Liver (tissue), 9 donors: ENCODE results near the gene LSAMP. TPM values are rescaled to one million over a fixed set of nuclear protein-coding genes. Genes with fewer than 3 reads are reported as not detected.
A peak's percentile ranks its signal among the peaks of the same experiment; 100 is the strongest.

Experiments
- DNase-seq: peaks from one replicate; pipeline ENCODE4 v3.0.0-alpha.2; 2017; ENCODE audit warnings: low spot score
- H3K27ac ChIP-seq, 2 donors: one replicate each; pipeline ENCODE4 v1.7.0; 2013; ENCODE audit warnings: inconsistent platforms in 2 of 2, low read length in 2 of 2, control low read depth in 1 of 2, low read depth in 1 of 2, mild to moderate bottlenecking in 1 of 2
- H3K27me3 ChIP-seq, 4 donors: one replicate each; pipeline versions ENCODE4 v1.6.1 to v1.7.0; 2013; ENCODE audit warnings: low read length in 3 of 4, inconsistent platforms in 1 of 4, mild to moderate bottlenecking in 1 of 4, moderate library complexity in 1 of 4; ENCODE audit not compliant: control insufficient read depth in 4 of 4, insufficient read depth in 4 of 4
- H3K36me3 ChIP-seq, 4 donors: one replicate each; pipeline versions ENCODE4 v1.6.1 to v1.7.0; 2013; ENCODE audit warnings: low read length in 3 of 4, mild to moderate bottlenecking in 3 of 4, low read depth in 1 of 4, moderate library complexity in 1 of 4; ENCODE audit not compliant: control insufficient read depth in 4 of 4, insufficient read depth in 3 of 4
- H3K4me1 ChIP-seq, 4 donors: one replicate each; pipeline versions ENCODE4 v1.6.1 to v1.7.0; 2013; ENCODE audit warnings: low read length in 3 of 4, mild to moderate bottlenecking in 3 of 4, moderate library complexity in 1 of 4; ENCODE audit not compliant: control insufficient read depth in 4 of 4, insufficient read depth in 4 of 4
- H3K4me3 ChIP-seq, 3 donors: one replicate each; pipeline versions ENCODE4 v1.6.1 to v1.7.0; 2013; ENCODE audit warnings: low read length in 3 of 3, control low read depth in 1 of 3, low read depth in 1 of 3, mild to moderate bottlenecking in 1 of 3
- H3K9ac ChIP-seq, 2 donors: one replicate each; pipeline ENCODE4 v1.7.0; 2013; ENCODE audit warnings: low read length in 2 of 2, mild to moderate bottlenecking in 2 of 2, moderate library complexity in 2 of 2, control low read depth in 1 of 2, low read depth in 1 of 2
- H3K9me3 ChIP-seq, 4 donors: one replicate each; pipeline versions ENCODE4 v1.6.1 to v1.7.0; 2013; ENCODE audit warnings: low read length in 3 of 4; ENCODE audit not compliant: control insufficient read depth in 4 of 4
- EGR1 ChIP-seq, 2 donors: IDR thresholded peaks; 2 replicates each; pipeline ENCODE4 v1.6.1; 2016 to 2018; ENCODE audit warnings: antibody characterized with exemption in 2 of 2, low read depth in 2 of 2
- FOXA1 ChIP-seq: IDR thresholded peaks from 2 replicates; pipeline ENCODE4 v1.6.1; 2016; ENCODE audit warnings: antibody characterized with exemption
- FOXA2 ChIP-seq: IDR thresholded peaks from 2 replicates; pipeline ENCODE4 v1.6.1; 2016; ENCODE audit warnings: antibody characterized with exemption
- GABPA ChIP-seq, 2 donors: IDR thresholded peaks in 1 of 2; conservative IDR thresholded peaks in 1 of 2; 2 replicates each; pipeline ENCODE4 v1.6.1; 2016; ENCODE audit warnings: antibody characterized with exemption in 2 of 2, mild to moderate bottlenecking in 1 of 2, moderate library complexity in 1 of 2
- HNF4A ChIP-seq, 2 donors: conservative IDR thresholded peaks; 2 replicates each; pipeline ENCODE4 v1.6.1; 2016; ENCODE audit warnings: antibody characterized with exemption in 2 of 2, mild to moderate bottlenecking in 2 of 2
- HNF4G ChIP-seq: IDR thresholded peaks from 2 replicates; pipeline ENCODE4 v1.6.1; 2016; ENCODE audit warnings: antibody characterized with exemption
- MAX ChIP-seq: IDR thresholded peaks from 2 replicates; pipeline ENCODE4 v1.6.1; 2016; ENCODE audit warnings: antibody characterized with exemption
- NR2F2 ChIP-seq: IDR thresholded peaks from 2 replicates; pipeline ENCODE4 v1.6.1; 2016; ENCODE audit warnings: antibody characterized with exemption
- RAD21 ChIP-seq, 2 donors: IDR thresholded peaks; 2 replicates each; pipeline ENCODE4 v1.6.1; 2016; ENCODE audit warnings: antibody characterized with exemption in 2 of 2, mild to moderate bottlenecking in 2 of 2
- RXRA ChIP-seq, 2 donors: IDR thresholded peaks; 2 replicates each; pipeline ENCODE4 v1.6.1; 2017 to 2018; ENCODE audit warnings: antibody characterized with exemption in 2 of 2, mild to moderate bottlenecking in 1 of 2
- SP1 ChIP-seq: IDR thresholded peaks from 2 replicates; pipeline ENCODE4 v1.6.1; 2018; ENCODE audit warnings: antibody characterized with exemption, mild to moderate bottlenecking
- TAF1 ChIP-seq: conservative IDR thresholded peaks from 2 replicates; pipeline ENCODE4 v1.6.1; 2016; ENCODE audit warnings: antibody characterized with exemption, mild to moderate bottlenecking
- YY1 ChIP-seq: IDR thresholded peaks from 2 replicates; pipeline ENCODE4 v1.6.1; 2016; ENCODE audit warnings: antibody characterized with exemption, mild to moderate bottlenecking
- ZBTB33 ChIP-seq: IDR thresholded peaks from 2 replicates; pipeline ENCODE4 v1.6.1; 2016; ENCODE audit warnings: antibody characterized with exemption
- WGBS: extraction: QIAGEN DNeasy Blood & Tissue Kit; methylation state at CpG from one replicate; pipeline ENCODE4 v1.1.7; 2013; 5-methylcytosine and 5-hydroxymethylcytosine counted together
- polyA plus RNA-seq, 2 donors: library from polyadenylated mRNA; stranded (reverse) in 1 of 2; unstranded in 1 of 2; fragments of 200-250 nt in 1 of 2; fragments of >200 nt in 1 of 2; fragmentation: Nextera tagmentation in 1 of 2; extraction: Ambion mirVana in 1 of 2; gene quantifications; one replicate each; pipeline versions ENCODE4 v1.2.1 to v1.2.3, GENCODE V29; 2013 to 2015
- total RNA-seq, 2 donors: library from RNA; depleted of rRNA; stranded (reverse); fragments of >200 nt; gene quantifications; one replicate each; pipeline ENCODE4 v1.2.3, GENCODE V29; 2014
- TF ChIP-seq, protein P1 (sequence below): fragments of 150-350 bp; IDR thresholded peaks from 2 replicates; pipeline ENCODE4 v1.5.1; 2017; ENCODE audit warnings: improper control_type of control experiment, low read depth, low read length; ENCODE audit not compliant: missing input control
- donor health status: healthy.
- donor health status: healthy.
- donor health status: healthy.
- donor health status: healthy.
- donor health status: healthy.

Gene LSAMP
- total and polyA plus RNA-seq, 4 donors = 0.01 to 0.17 (median 0.06) TPM

DNA sequence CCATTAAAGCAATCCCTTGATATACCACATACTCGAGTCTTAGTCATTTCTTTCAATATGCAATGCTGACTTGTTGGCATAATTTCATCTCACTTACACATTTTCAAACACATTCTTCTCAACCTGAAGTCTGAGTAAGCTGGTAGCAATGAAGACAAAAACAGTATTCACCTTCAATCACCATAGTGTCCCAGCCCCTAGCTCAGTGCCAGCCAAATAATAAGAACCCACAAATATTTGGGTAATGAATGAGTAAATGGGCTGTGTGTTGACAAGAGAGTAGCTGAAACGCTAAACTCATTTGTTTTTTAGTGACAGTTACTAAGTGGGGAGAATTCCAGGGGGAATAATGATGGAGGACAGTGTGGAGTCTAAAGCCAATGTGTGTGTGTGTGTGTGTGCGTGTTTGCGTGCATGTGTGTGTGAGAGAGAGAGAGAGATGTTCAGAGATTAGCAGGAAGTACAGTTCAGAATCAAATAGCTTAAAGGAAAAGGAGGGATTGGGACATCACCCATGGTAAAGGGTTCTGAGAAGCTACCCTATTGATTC lies 656.3 kb downstream of the LSAMP start:
- Histone ChIP-seq H3K27me3 (no peaks in the 10 kb centered on the region), H3K27ac (no peak overlapping the region), H3K9me3 (no peaks in the 10 kb centered on the region), H3K9ac (no peak overlapping the region), H3K4me1 (peaks cover 0 to 14% (median 6%) of the 10 kb centered on the region in 4 donors), H3K36me3 (no peaks in the 10 kb centered on the region), H3K4me3 (no peak overlapping the region)
- WGBS = 82% methylated on average over 4 of the region's 4 CpGs
- no peak for DNase-seq
- TF ChIP-seq ZBTB33 (no peak), FOXA2 (no peak), RXRA (IDR thresholded peaks at IDR 0.05) (no peak), RAD21 (IDR thresholded peaks at IDR 0.05) (no peak), FOXA1 (no peak), SP1 (no peak)

DNA sequence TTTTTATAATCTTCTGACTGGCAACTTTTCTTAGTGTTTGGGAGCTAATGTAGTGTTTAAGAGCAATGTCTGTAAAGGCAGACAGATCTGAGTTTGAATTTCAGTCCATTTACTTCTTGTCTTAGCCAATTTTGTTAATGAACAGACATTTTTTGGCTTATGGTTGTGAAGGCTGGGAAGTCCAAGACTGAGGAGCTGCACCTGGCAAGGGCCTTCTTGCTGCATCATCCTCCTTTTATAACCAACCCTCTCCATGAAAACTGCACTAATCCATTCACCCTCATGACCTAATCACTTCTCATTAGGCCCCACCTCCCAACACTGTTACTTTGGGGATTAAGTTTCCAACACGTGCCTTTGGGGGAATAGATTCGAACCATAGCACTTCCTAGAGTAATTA lies 657.5 kb downstream of the LSAMP start:
- 95% methylated on average over 2 of the region's 2 CpGs for WGBS
- no peaks in the 10 kb centered on the region for H3K27me3 ChIP-seq
- TF ChIP-seq YY1 = no peak
- no peak overlapping the region for H3K9ac ChIP-seq
- peaks cover 0 to 14% (median 8%) of the 10 kb centered on the region in 4 donors for H3K4me1 ChIP-seq
- DNase-seq = no peak
- no peak overlapping the region for H3K4me3 ChIP-seq
- H3K36me3 ChIP-seq = no peaks in the 10 kb centered on the region
- H3K9me3 ChIP-seq = no peaks in the 10 kb centered on the region
- no peak overlapping the region for H3K27ac ChIP-seq

GRCh38 chr3:115785782-115786181 lies 659.5 kb downstream of the LSAMP start:
- Histone ChIP-seq H3K9ac (no peak overlapping the region), H3K9me3 (no peaks in the 10 kb centered on the region), H3K4me3 (no peak overlapping the region), H3K4me1 (peaks cover 0 to 10% (median 6%) of the 10 kb centered on the region in 4 donors), H3K36me3 (no peaks in the 10 kb centered on the region), H3K27me3 (no peaks in the 10 kb centered on the region), H3K27ac (no peak overlapping the region)
- no peak for TF ChIP-seq RXRA (IDR thresholded peaks at IDR 0.05)
- no peak for TF ChIP-seq FOXA2
- no peak for TF ChIP-seq NR2F2
- DNase-seq = no peak
- WGBS = 85% methylated on average over 4 of the region's 4 CpGs

GRCh38 chr3:115784739-115785536 lies 660.3 kb downstream of the LSAMP start:
- H3K4me3 ChIP-seq = peak overlapping the region; percentile 10 to 75 (median 29)
- peaks cover 0 to 10% (median 6%) of the 10 kb centered on the region in 4 donors for H3K4me1 ChIP-seq
- DNase-seq = no peak
- no peaks in the 10 kb centered on the region for H3K36me3 ChIP-seq
- H3K9ac ChIP-seq = peak overlapping the region in 1 of 2 donors; percentile 53
- no peaks in the 10 kb centered on the region for H3K9me3 ChIP-seq
- peak overlapping the region; percentile 85 to 93 for H3K27ac ChIP-seq
- no peaks in the 10 kb centered on the region for H3K27me3 ChIP-seq
- WGBS = 7% methylated on average over 11 of the region's 11 CpGs
- TF ChIP-seq YY1 (no peak), EGR1 (IDR thresholded peaks at IDR 0.05; ENCODE audit: low read depth in 2 of 2) (no peak), FOXA1 (no peak), SP1 (no peak), HNF4G (no peak), NR2F2 (no peak), HNF4A (conservative IDR thresholded peaks at IDR 0.05) (no peak), TAF1 (no peak), MAX (no peak), GABPA (IDR thresholded peaks at IDR 0.05 in 1 of 2, conservative IDR thresholded peaks at IDR 0.05 in 1 of 2) (no peak), ZBTB33 (no peak)
- TF ChIP-seq, protein P1, sequence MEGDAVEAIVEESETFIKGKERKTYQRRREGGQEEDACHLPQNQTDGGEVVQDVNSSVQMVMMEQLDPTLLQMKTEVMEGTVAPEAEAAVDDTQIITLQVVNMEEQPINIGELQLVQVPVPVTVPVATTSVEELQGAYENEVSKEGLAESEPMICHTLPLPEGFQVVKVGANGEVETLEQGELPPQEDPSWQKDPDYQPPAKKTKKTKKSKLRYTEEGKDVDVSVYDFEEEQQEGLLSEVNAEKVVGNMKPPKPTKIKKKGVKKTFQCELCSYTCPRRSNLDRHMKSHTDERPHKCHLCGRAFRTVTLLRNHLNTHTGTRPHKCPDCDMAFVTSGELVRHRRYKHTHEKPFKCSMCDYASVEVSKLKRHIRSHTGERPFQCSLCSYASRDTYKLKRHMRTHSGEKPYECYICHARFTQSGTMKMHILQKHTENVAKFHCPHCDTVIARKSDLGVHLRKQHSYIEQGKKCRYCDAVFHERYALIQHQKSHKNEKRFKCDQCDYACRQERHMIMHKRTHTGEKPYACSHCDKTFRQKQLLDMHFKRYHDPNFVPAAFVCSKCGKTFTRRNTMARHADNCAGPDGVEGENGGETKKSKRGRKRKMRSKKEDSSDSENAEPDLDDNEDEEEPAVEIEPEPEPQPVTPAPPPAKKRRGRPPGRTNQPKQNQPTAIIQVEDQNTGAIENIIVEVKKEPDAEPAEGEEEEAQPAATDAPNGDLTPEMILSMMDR = no peak
